K562 (cell line): ENCODE results near the gene HOXB1. TPM values are rescaled to one million over a fixed set of nuclear protein-coding genes. Genes with fewer than 3 reads are reported as not detected.
A peak's percentile ranks its signal among the peaks of the same experiment; 100 is the strongest.

ENCODE experiments used
- ATAC-seq: fragments of 200-7000 bp; cut with Tn5 transposase; 3 replicates; pipeline ENCODE4 v1.9.1; 2020; ENCODE audit warnings: moderate library complexity
- BruUV-seq: library from RNA; stranded (reverse); fragments of 400-500 nt; replicated peaks from 2 replicates; lab custom pipeline; 2021; lab: Mats Ljungman, UMichigan
- CTCF ChIA-PET: fragments of 300-600 bp; formaldehyde crosslinking; extraction: SDS; loops from one replicate; lab custom pipeline; 2021; ENCODE audit warnings: low intra/inter-chr PET ratio; lab: Yijun Ruan, JAX
- POLR2A ChIA-PET: fragments of 300-600, 350-650 bp; sonication (Branson Sonifier 250); formaldehyde crosslinking; extraction: SDS; loops from one replicate; lab custom pipeline; 2021; ENCODE audit warnings: antibody characterized with exemption, inconsistent platforms; lab: Yijun Ruan, JAX
- DNase-seq, 4 experiments: peaks; one replicate each; pipeline versions ENCODE4 v3.0.0 to v3.0.0-alpha.2; 2011 to 2018; ENCODE audit warnings: low spot score in 3 of 4, mixed read lengths in 3 of 4; ENCODE audit errors: extremely low read depth in 1 of 4
- FAIRE-seq: peaks from 2 replicates; lab custom pipeline; 2011; peaks lifted over from hg19 to GRCh38; lab: Jason Lieb, UNC
- H2AFZ ChIP-seq: 2 replicates; pipeline ENCODE4 v1.6.0; 2011; ENCODE audit warnings: low read depth, low read length, control low read depth, inconsistent platforms
- H3K27ac ChIP-seq: fragments of 200-600 bp; 3 replicates; pipeline ENCODE4 v1.8.0; 2011; ENCODE audit warnings: low read depth, mild to moderate bottlenecking, control low read depth, inconsistent platforms, low read length, moderate library complexity, mixed read lengths; ENCODE audit errors: extremely low read depth
- H3K27me3 ChIP-seq, 2 experiments: fragments of 300-600 bp in 1 of 2; 2 replicates in 1 of 2; 3 replicates in 1 of 2; pipeline versions ENCODE4 v1.6.0 to v1.8.0; 2011; ENCODE audit warnings: inconsistent platforms in 2 of 2, low read length in 2 of 2, mild to moderate bottlenecking in 1 of 2, mixed read lengths in 1 of 2, moderate library complexity in 1 of 2; ENCODE audit not compliant: control insufficient read depth in 2 of 2, insufficient read depth in 2 of 2
- H3K36me3 ChIP-seq: fragments of 300-600 bp; 3 replicates; pipeline ENCODE4 v1.8.0; 2011; ENCODE audit warnings: mild to moderate bottlenecking, low read length, inconsistent platforms; ENCODE audit not compliant: control insufficient read depth, insufficient read depth
- H3K4me1 ChIP-seq, 2 experiments: fragments of 200-600 bp in 1 of 2; replicated peaks in 1 of 2; 2 replicates in 1 of 2; 3 replicates in 1 of 2; pipeline versions ENCODE4 v1.5.1 to v1.8.0; 2011; ENCODE audit warnings: inconsistent platforms in 2 of 2, low read length in 2 of 2, mild to moderate bottlenecking in 1 of 2, mixed read lengths in 1 of 2, moderate library complexity in 1 of 2; ENCODE audit not compliant: control insufficient read depth in 2 of 2, insufficient read depth in 2 of 2
- H3K4me2 ChIP-seq: 2 replicates; pipeline ENCODE4 v1.6.1; 2011; ENCODE audit warnings: low read length, control low read depth, inconsistent platforms, mixed read lengths; ENCODE audit not compliant: insufficient read depth
- H3K4me3 ChIP-seq: fragments of 200-600 bp; sonication (generic), shearing (Covaris generic); 2 replicates; pipeline ENCODE4 v1.5.1; 2016; ENCODE audit warnings: control low read depth, inconsistent platforms
- H3K79me2 ChIP-seq: fragments of 200-600 bp; 3 replicates; pipeline ENCODE4 v1.8.0; 2011; ENCODE audit warnings: low read length, inconsistent platforms; ENCODE audit not compliant: control insufficient read depth, insufficient read depth
- H3K9ac ChIP-seq, 2 experiments: 2 replicates each; pipeline versions ENCODE4 v1.6.0 to v1.6.1; 2011; ENCODE audit warnings: low read depth in 2 of 2, low read length in 2 of 2, control low read depth in 1 of 2, inconsistent platforms in 1 of 2, mild to moderate bottlenecking in 1 of 2, mixed read lengths in 1 of 2; ENCODE audit not compliant: insufficient read depth in 1 of 2
- H3K9me1 ChIP-seq: one replicate; pipeline ENCODE4 v1.6.0; 2011; ENCODE audit warnings: inconsistent platforms, mild to moderate bottlenecking, low read length, moderate library complexity; ENCODE audit not compliant: control insufficient read depth, insufficient read depth
- H3K9me3 ChIP-seq: replicated peaks from 2 replicates; pipeline ENCODE4 v1.5.1; 2011; ENCODE audit warnings: low read depth, low read length, inconsistent platforms; ENCODE audit not compliant: control insufficient read depth, insufficient read depth
- H4K20me1 ChIP-seq: replicated peaks from 2 replicates; pipeline ENCODE4 v1.6.1; 2011; ENCODE audit warnings: low read length, inconsistent platforms, mixed read lengths; ENCODE audit not compliant: control insufficient read depth, insufficient read depth
- EGR1 ChIP-seq: fragments of 450-650 bp; conservative IDR thresholded peaks from 2 replicates; pipeline ENCODE4 v1.6.1; 2017; ENCODE audit warnings: mild to moderate bottlenecking
- GTF2F1 ChIP-seq: IDR thresholded peaks from 2 replicates; pipeline ENCODE4 v1.6.1; 2011; ENCODE audit warnings: low read depth, low read length, improper control_type of control experiment
- MEIS2 ChIP-seq: fragments of 450-650 bp; IDR thresholded peaks from 2 replicates; pipeline ENCODE4 v1.6.1; 2014; ENCODE audit warnings: mild to moderate bottlenecking; ENCODE audit not compliant: partially characterized antibody
- ZEB2 ChIP-seq: fragments of 450-650 bp; IDR thresholded peaks from 2 replicates; pipeline ENCODE4 v1.6.1; 2016
- ZNF696 ChIP-seq: fragments of 250-450 bp; sonication (Bioruptor Pico); conservative IDR thresholded peaks from 2 replicates; pipeline ENCODE4 v1.4.0; 2020; ENCODE audit warnings: mild to moderate bottlenecking, moderate library complexity
- WGBS: fragments of 100-300 bp; shearing (Covaris generic); methylation state at CpG from one replicate; pipeline ENCODE4 v1.1.6; 2016; ENCODE audit warnings: low coverage, mixed read lengths; ENCODE audit not compliant: insufficient coverage; ENCODE audit errors: missing lambda C conversion rate; 5-methylcytosine and 5-hydroxymethylcytosine counted together
- in situ Hi-C: fragments of 300-500 bp; cut with MboI; formaldehyde crosslinking; loops from 4 replicates; pipeline ENCODE4 v1.15.0; 2018; ENCODE audit warnings: inconsistent platforms, mixed read lengths
- intact Hi-C: fragments of 100-400 bp; cut with micrococcal nuclease; formaldehyde crosslinking; loops from 2 replicates; pipeline ENCODE4 v1.14.2; 2022
- polyA plus RNA-seq, 8 experiments: library from polyadenylated mRNA; depleted of rRNA in 4 of 8; stranded (reverse) in 5 of 8; unstranded in 3 of 8; fragments of >200 nt; fragmentation: Nextera tagmentation in 2 of 8; fragmentation: Illumina TruSeq in 1 of 8; extraction: Ambion mirVana in 2 of 8; extraction: Trizol in 1 of 8; gene quantifications; 2 replicates each; pipeline versions ENCODE4 v1.2.1 to v1.2.3, GENCODE V29; 2011 to 2014; ENCODE audit warnings: inconsistent platforms in 1 of 8, missing spikeins in 1 of 8
- total RNA-seq, 7 experiments: library from RNA; depleted of rRNA in 6 of 7; stranded (reverse); fragments of >200 nt in 6 of 7; fragmentation: Illumina TruSeq in 2 of 7; extraction: Trizol in 2 of 7; gene quantifications; 2 replicates each; pipeline versions ENCODE4 v1.2.1 to v1.2.3, GENCODE V29; 2011 to 2021; ENCODE audit warnings: low replicate concordance in 1 of 7
- TF ChIP-seq, protein P1 (sequence below), 2 experiments: IDR thresholded peaks in 1 of 2; conservative IDR thresholded peaks in 1 of 2; 2 replicates each; pipeline ENCODE4 v1.6.1; 2016; ENCODE audit warnings: low read depth in 2 of 2, mild to moderate bottlenecking in 1 of 2, missing compliant biosample characterization in 1 of 2, missing genetic modification characterization in 1 of 2, moderate library complexity in 1 of 2

The HOXB1 gene
- total and polyA plus RNA-seq, 9 of the 15 experiments (the other 6 are each of a cell fraction or from before 2014, with no cell fraction given) = 0.04 TPM; not detected in 8

DNA sequence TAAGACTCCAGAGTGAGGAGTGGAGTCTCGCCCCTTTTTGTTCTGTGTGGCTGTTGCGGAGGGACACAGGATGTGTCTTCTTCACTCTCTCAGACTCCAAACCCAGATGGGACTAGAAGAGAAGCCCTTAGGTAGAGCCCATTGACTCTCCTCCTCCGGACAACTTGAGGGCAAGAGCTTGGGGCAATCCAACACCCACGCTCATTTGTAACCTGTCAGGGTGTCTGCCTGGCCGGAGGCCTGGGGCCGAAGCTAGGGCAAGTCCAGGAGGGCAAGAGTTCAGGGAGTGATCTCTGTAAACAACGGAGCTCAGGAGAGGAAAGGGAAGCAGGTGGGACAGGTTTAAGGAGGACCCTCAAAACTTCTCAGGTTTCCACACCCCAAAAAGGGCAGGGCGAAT, 1.4 kb upstream of the HOXB1 start:
- BruUV-seq = no TSS peak
- Histone ChIP-seq H3K36me3 (no peaks in the 10 kb centered on the region), H2AFZ (peak overlapping the region; percentile 79), H3K4me2 (no peak overlapping the region), H3K9me3 (no peaks in the 10 kb centered on the region), H3K27me3 (no peaks in the 10 kb centered on the region), H3K9ac (peak overlapping the region; percentile 3 to 80; a peak in 2 of 4 replicates), H3K4me3 (no peak overlapping the region), H3K27ac (no peak overlapping the region; the same call in 2 of the 3 replicates), H3K4me1 (peaks cover 31 to 40% of the 10 kb centered on the region in 2 experiments; a peak in 4 of 5 replicates), H3K9me1 (no peaks in the 10 kb centered on the region), H4K20me1 (no peaks in the 10 kb centered on the region), H3K79me2 (no peaks in the 10 kb centered on the region)
- ATAC-seq (peak; percentile 15; the same call in 1 of the 3 replicates), FAIRE-seq (no peak), DNase-seq (no peak)
- POLR2A ChIA-PET = interaction anchor here (1.9 to 2.9 kb wide), 2 partner anchors 9 to 25 kb away, joined by 9 to 13 read pairs; no protein-coding TSS in a partner anchor
- in situ Hi-C loops (no loop called here), intact Hi-C loops (no loop called here)
- TF ChIP-seq ZNF696 (CRISPR knock-in tag) (no peak), GTF2F1 (no peak), ZEB2 (no peak), MEIS2 (peak; percentile 45), EGR1 (peak; percentile 59)
- TF ChIP-seq, protein P1, sequence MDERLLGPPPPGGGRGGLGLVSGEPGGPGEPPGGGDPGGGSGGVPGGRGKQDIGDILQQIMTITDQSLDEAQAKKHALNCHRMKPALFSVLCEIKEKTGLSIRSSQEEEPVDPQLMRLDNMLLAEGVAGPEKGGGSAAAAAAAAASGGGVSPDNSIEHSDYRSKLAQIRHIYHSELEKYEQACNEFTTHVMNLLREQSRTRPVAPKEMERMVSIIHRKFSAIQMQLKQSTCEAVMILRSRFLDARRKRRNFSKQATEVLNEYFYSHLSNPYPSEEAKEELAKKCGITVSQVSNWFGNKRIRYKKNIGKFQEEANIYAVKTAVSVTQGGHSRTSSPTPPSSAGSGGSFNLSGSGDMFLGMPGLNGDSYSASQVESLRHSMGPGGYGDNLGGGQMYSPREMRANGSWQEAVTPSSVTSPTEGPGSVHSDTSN (CRISPR knock-in tag; IDR thresholded peaks at IDR 0.05; ENCODE audit: low read depth) = no peak
- TF ChIP-seq, protein P1 (tag; conservative IDR thresholded peaks at IDR 0.05; ENCODE audit: low read depth) = peak; percentile 65
- WGBS = 34% methylated on average over 8 of the region's 8 CpGs
- CTCF ChIA-PET = no interaction called here
